ENCODE results near the gene ESRP2. TPM values are rescaled to one million over a fixed set of nuclear protein-coding genes. Genes with fewer than 3 reads are reported as not detected.
A peak's percentile ranks its signal among the peaks of the same experiment; 100 is the strongest.

The ESRP2 gene
- total RNA-seq, 4 donors from 2014 or later = 61.3 to 87.5 (median 77.2) TPM

- Histone ChIP-seq H3K4me1 (peaks cover 0 to 53% (median 17%) of the 10 kb centered on the region in 4 donors), H3K27me3 (no peaks in the 10 kb centered on the region), H3K9me3 (no peaks in the 10 kb centered on the region), H3K36me3 (no peaks in the 10 kb centered on the region), H3K4me3 (no peak overlapping the region), H3K27ac (peak overlapping the region in 1 of 4 donors; percentile 62)
- TF ChIP-seq EP300 (IDR thresholded peaks at IDR 0.05; ENCODE audit: low read depth) = no peak
- no peak for TF ChIP-seq POLR2A (IDR thresholded peaks at IDR 0.05)
- TF ChIP-seq CTCF (IDR thresholded peaks at IDR 0.05) = no peak
- no peak for TF ChIP-seq POLR2AphosphoS5 (IDR thresholded peaks at IDR 0.05)
- no peak for DNase-seq
- 94% methylated on average over 5 of the region's 5 CpGs; no CpG with 5 or more reads in 1 of the 2 donors for WGBS, 2 donors (ENCODE audit: low coverage in 1 of 2)
- intact Hi-C loops (cut with DNase I; ENCODE audit: low total_unique reads) = no loop called here
- in situ Hi-C loops (cut with MboI; ENCODE audit: low pct_ligation_motif_present in 1 of 4, low pct_unique_long_range_greater_than_20kb in 1 of 4, low sequenced_read_pairs in 3 of 4) = no loop called here
Measured at GRCh38 chr16:68273459-68273858, 37.5 kb upstream of the ESRP2 start.

- in situ Hi-C loops (cut with MboI; ENCODE audit: low pct_ligation_motif_present in 1 of 4, low pct_unique_long_range_greater_than_20kb in 1 of 4, low sequenced_read_pairs in 3 of 4) = no loop called here
- no peak for TF ChIP-seq CTCF (IDR thresholded peaks at IDR 0.05)
- TF ChIP-seq POLR2A (IDR thresholded peaks at IDR 0.05) = no peak
- Histone ChIP-seq H3K4me3 (no peak overlapping the region), H3K36me3 (no peaks in the 10 kb centered on the region), H3K27ac (peak overlapping the region; percentile 4 to 64 (median 60)), H3K27me3 (no peaks in the 10 kb centered on the region), H3K4me1 (peaks cover 6 to 61% (median 24%) of the 10 kb centered on the region in 4 donors), H3K9me3 (no peaks in the 10 kb centered on the region)
- peak; percentile 55 for DNase-seq
- intact Hi-C loops (cut with DNase I; ENCODE audit: low total_unique reads) = no loop called here
- 28 to 62% methylated on average over 4 of the region's 4 CpGs for WGBS, 2 donors (ENCODE audit: low coverage in 1 of 2)
Measured at GRCh38 chr16:68272507-68273209, 36.7 kb upstream of the ESRP2 start.

- H3K9me3 ChIP-seq = no peaks in the 10 kb centered on the region
- H3K27me3 ChIP-seq = no peaks in the 10 kb centered on the region
- no peak for DNase-seq
- peaks cover 13 to 61% (median 37%) of the 10 kb centered on the region in 4 donors for H3K4me1 ChIP-seq
- no peak for TF ChIP-seq POLR2A (IDR thresholded peaks at IDR 0.05)
- TF ChIP-seq POLR2AphosphoS5 (IDR thresholded peaks at IDR 0.05) = no peak
- TF ChIP-seq CTCF (IDR thresholded peaks at IDR 0.05) = no peak
- no peak for TF ChIP-seq EP300 (IDR thresholded peaks at IDR 0.05; ENCODE audit: low read depth)
- WGBS, 2 donors (ENCODE audit: low coverage in 1 of 2) = 45% methylated on average over 1 of the region's 1 CpG; no CpG with 5 or more reads in 1 of the 2 donors
- H3K27ac ChIP-seq = no peak overlapping the region
- in situ Hi-C loops (cut with MboI; ENCODE audit: low pct_ligation_motif_present in 1 of 4, low pct_unique_long_range_greater_than_20kb in 1 of 4, low sequenced_read_pairs in 3 of 4) (no loop called here), intact Hi-C loops (cut with DNase I; ENCODE audit: low total_unique reads) (no loop called here)
- no peaks in the 10 kb centered on the region for H3K36me3 ChIP-seq
- H3K4me3 ChIP-seq = no peak overlapping the region
Measured at GRCh38 chr16:68270353-68270752, 34.4 kb upstream of the ESRP2 start.

GRCh38 chr16:68269793-68270192 is 33.9 kb upstream of the ESRP2 start:
- H3K4me3 ChIP-seq = no peak overlapping the region
- intact Hi-C loops (cut with DNase I; ENCODE audit: low total_unique reads) (no loop called here), in situ Hi-C loops (cut with MboI; ENCODE audit: low pct_ligation_motif_present in 1 of 4, low pct_unique_long_range_greater_than_20kb in 1 of 4, low sequenced_read_pairs in 3 of 4) (no loop called here)
- H3K4me1 ChIP-seq = peaks cover 13 to 66% (median 39%) of the 10 kb centered on the region in 4 donors
- DNase-seq = no peak
- 93% methylated on average over 4 of the region's 4 CpGs; no CpG with 5 or more reads in 1 of the 2 donors for WGBS, 2 donors (ENCODE audit: low coverage in 1 of 2)
- H3K27ac ChIP-seq = no peak overlapping the region
- H3K27me3 ChIP-seq = no peaks in the 10 kb centered on the region
- H3K9me3 ChIP-seq = no peaks in the 10 kb centered on the region
- TF ChIP-seq POLR2AphosphoS5 (IDR thresholded peaks at IDR 0.05) (no peak), POLR2A (IDR thresholded peaks at IDR 0.05) (no peak), CTCF (IDR thresholded peaks at IDR 0.05) (no peak), EP300 (IDR thresholded peaks at IDR 0.05; ENCODE audit: low read depth) (no peak)
- H3K36me3 ChIP-seq = no peaks in the 10 kb centered on the region
